ENCODE data around the gene RABEP2. TPM values are rescaled to one million over a fixed set of nuclear protein-coding genes. Genes with fewer than 3 reads are reported as not detected.
A peak's percentile ranks its signal among the peaks of the same experiment; 100 is the strongest.
"Not testable (repeated sequence)": the region's sequence is repeated elsewhere in the genome, so short reads cannot be mapped to it uniquely, and the experiment has no call there.

The RABEP2 gene
- 10.7 and 17.8 TPM in 2 replicates for total RNA-seq (2022)
- Bru-seq, nascent RNA: percentile 42 among the genes with signal in this experiment
- BruChase-seq, experiment 1, labeled RNA remaining after a 6-hour chase: percentile 40 among the genes with signal in this experiment
- percentile 43 among the genes with signal in this experiment for BruChase-seq, experiment 2, labeled RNA remaining after a 2-hour chase
- long read RNA-seq, partial matches to known transcripts: 0 of 2 reads
- long read RNA-seq, other reads (novel, unspliced or antisense): 1 of 2 reads

GRCh38 chr16:28924762-28925385 lies at the start of gene RABEP2:
Gene RABEP2 (minus strand): TSS chr16:28925238. CDS start chr16:28925163, 75 bp downstream.
- peak; percentile 95 for DNase-seq (ENCODE audit: unreplicated experiment)
- Mint-ChIP-seq H3K27ac (ENCODE audit: low read depth, unreplicated experiment) (peak within 1 kb of the TSS; percentile 76), H3K27me3 (ENCODE audit: insufficient read depth, unreplicated experiment) (no peaks in the 10 kb centered on the region), H3K4me3 (ENCODE audit: unreplicated experiment) (peak within 1 kb of the TSS; percentile 85), H3K9me3 (ENCODE audit: unreplicated experiment) (no peaks in the 10 kb centered on the region), H3K4me1 (ENCODE audit: insufficient read depth, unreplicated experiment) (peaks cover 15% of the 10 kb centered on the region), H3K36me3 (ENCODE audit: insufficient read depth, unreplicated experiment) (no peaks in the 10 kb centered on the region)
- intact Hi-C loops (cut with micrococcal nuclease): loop anchor here (1.0 kb wide), 1 partner anchor 20 kb away; no protein-coding TSS in a partner anchor
- ChIA-PET CTCF (interaction anchor here (1.5 kb wide), 1 partner anchor 22 kb away, joined by 6 read pairs; no protein-coding TSS in a partner anchor), POLR2A (interaction anchor here (0.7 to 4.0 kb wide), 9 partner anchors 13 to 102 kb away, joined by 3 to 27 read pairs (median 16); partner anchors contain the start of genes ATXN2L, NFATC2IP, SH2B1 and TUFM)
- TF ChIP-seq CTCF (IDR thresholded peaks at IDR 0.05; ENCODE audit: unreplicated experiment): no peak
- BruUV-seq (replicated peaks): no TSS peak

GRCh38 chr16:28974437-28975157 lies 49.6 kb upstream of the RABEP2 start, which contains the start of gene SPNS1:
Gene SPNS1 (plus strand): TSS chr16:28974778. CDS start chr16:28975152, 374 bp downstream.
- peaks cover 12% of the 10 kb centered on the region for H3K4me1 Mint-ChIP-seq (ENCODE audit: insufficient read depth, unreplicated experiment)
- H3K27ac Mint-ChIP-seq (ENCODE audit: low read depth, unreplicated experiment): peak within 1 kb of the TSS; percentile 96
- POLR2A ChIA-PET: interaction anchor here (0.6 to 2.9 kb wide), 16 partner anchors 9 to 1812 kb away, joined by 3 to 30 read pairs (median 3); partner anchors contain the start of genes ATXN2L, CLN3, NFATC2IP and ZNF629
- peak within 1 kb of the TSS; percentile 95 for H3K4me3 Mint-ChIP-seq (ENCODE audit: unreplicated experiment)
- BruUV-seq (replicated peaks): no TSS peak
- CTCF ChIA-PET: interaction anchor here (0.6 to 1.4 kb wide), 6 partner anchors 12 to 364 kb away, joined by 3 to 5 read pairs (median 3); no protein-coding TSS in a partner anchor
- DNase-seq (ENCODE audit: unreplicated experiment): peak; percentile 94
- intact Hi-C loops (cut with micrococcal nuclease): loop anchor here (2.0 kb wide), 1 partner anchor 24 kb away; the partner anchor contains the start of gene NFATC2IP
- peaks cover 17% of the 10 kb centered on the region for H3K36me3 Mint-ChIP-seq (ENCODE audit: insufficient read depth, unreplicated experiment)
- H3K27me3 Mint-ChIP-seq (ENCODE audit: insufficient read depth, unreplicated experiment): no peaks in the 10 kb centered on the region
- no peak for TF ChIP-seq CTCF (IDR thresholded peaks at IDR 0.05; ENCODE audit: unreplicated experiment)
- H3K9me3 Mint-ChIP-seq (ENCODE audit: unreplicated experiment): no peaks in the 10 kb centered on the region

GRCh38 chr16:28974007-28974436 lies 49.0 kb upstream of the RABEP2 start:
- intact Hi-C loops (cut with micrococcal nuclease): loop anchor here (2.0 kb wide), 1 partner anchor 23 kb away; the partner anchor contains the start of gene NFATC2IP
- peaks cover 15% of the 10 kb centered on the region for H3K36me3 Mint-ChIP-seq (ENCODE audit: insufficient read depth, unreplicated experiment)
- CTCF ChIA-PET: interaction anchor here (0.6 to 1.4 kb wide), 13 partner anchors 9 to 364 kb away, joined by 3 to 6 read pairs (median 3); partner anchors contain the start of gene LAT
- POLR2A ChIA-PET: interaction anchor here (0.6 to 2.9 kb wide), 16 partner anchors 8 to 1813 kb away, joined by 3 to 30 read pairs (median 4); partner anchors contain the start of genes ATXN2L, CLN3, NFATC2IP and ZNF629
- TSS peak; percentile 94 for BruUV-seq (replicated peaks)
- H3K27me3 Mint-ChIP-seq (ENCODE audit: insufficient read depth, unreplicated experiment): no peaks in the 10 kb centered on the region
- H3K9me3 Mint-ChIP-seq (ENCODE audit: unreplicated experiment): no peaks in the 10 kb centered on the region
- peak; percentile 61 for TF ChIP-seq CTCF (IDR thresholded peaks at IDR 0.05; ENCODE audit: unreplicated experiment)
- peak overlapping the region; percentile 96 for H3K27ac Mint-ChIP-seq (ENCODE audit: low read depth, unreplicated experiment)
- DNase-seq (ENCODE audit: unreplicated experiment): peak; percentile 71
- peak overlapping the region; percentile 95 for H3K4me3 Mint-ChIP-seq (ENCODE audit: unreplicated experiment)
- H3K4me1 Mint-ChIP-seq (ENCODE audit: insufficient read depth, unreplicated experiment): peaks cover 12% of the 10 kb centered on the region

GRCh38 chr16:28969696-28970095 lies 44.7 kb upstream of the RABEP2 start:
- BruUV-seq (replicated peaks); H3K4me3 Mint-ChIP-seq (ENCODE audit: unreplicated experiment); H3K27me3 Mint-ChIP-seq (ENCODE audit: insufficient read depth, unreplicated experiment); H3K27ac Mint-ChIP-seq (ENCODE audit: low read depth, unreplicated experiment); H3K9me3 Mint-ChIP-seq (ENCODE audit: unreplicated experiment); DNase-seq (ENCODE audit: unreplicated experiment); intact Hi-C loops (cut with micrococcal nuclease); H3K4me1 Mint-ChIP-seq (ENCODE audit: insufficient read depth, unreplicated experiment): not testable (repeated sequence)
- peaks cover 16% of the 10 kb centered on the region for H3K36me3 Mint-ChIP-seq (ENCODE audit: insufficient read depth, unreplicated experiment)
- POLR2A ChIA-PET: interaction anchor here (0.9 to 1.4 kb wide), 2 partner anchors 12 to 19 kb away, joined by 3 to 5 read pairs; partner anchors contain the start of gene NFATC2IP
- CTCF ChIA-PET: interaction anchor here (0.8 kb wide), 1 partner anchor 9 kb away, joined by 3 read pairs; no protein-coding TSS in a partner anchor
